HepG2 (cell line): ENCODE measurements around the gene GALK2. TPM values are rescaled to one million over a fixed set of nuclear protein-coding genes. Genes with fewer than 3 reads are reported as not detected.

ENCODE experiments used
- DMTF1 ChIP-seq: sonication (generic); formaldehyde crosslinking; IDR thresholded peaks from 2 replicates; pipeline ENCODE4 v1.4.0; 2020; ENCODE audit warnings: mild to moderate bottlenecking, missing genetic modification reagents
- JUN ChIP-seq: sonication (generic); formaldehyde crosslinking; IDR thresholded peaks from 2 replicates; pipeline ENCODE4 v1.4.0; 2020; ENCODE audit warnings: mild to moderate bottlenecking, missing genetic modification reagents
- JUND ChIP-seq: sonication (generic); formaldehyde crosslinking; IDR thresholded peaks from 2 replicates; pipeline ENCODE4 v1.8.0; 2022; ENCODE audit warnings: mild to moderate bottlenecking, missing genetic modification reagents
- REST ChIP-seq, 2 experiments: IDR thresholded peaks; 2 replicates each; pipeline ENCODE4 v1.6.1; 2011 to 2012; ENCODE audit warnings: low read length in 2 of 2, borderline replicate concordance in 1 of 2, low read depth in 1 of 2, mild to moderate bottlenecking in 1 of 2, moderate library complexity in 1 of 2
- SMYD3 ChIP-seq: sonication (generic); formaldehyde crosslinking; IDR thresholded peaks from 2 replicates; pipeline ENCODE4 v1.8.1; 2023; ENCODE audit warnings: mild to moderate bottlenecking, missing genetic modification reagents
- ZFP37 ChIP-seq: sonication (generic); formaldehyde crosslinking; IDR thresholded peaks from 2 replicates; pipeline ENCODE4 v1.4.0; 2020; ENCODE audit warnings: missing genetic modification reagents, borderline replicate concordance
- ZNF230 ChIP-seq: sonication (generic); formaldehyde crosslinking; IDR thresholded peaks from 2 replicates; pipeline ENCODE4 v1.4.0; 2020; ENCODE audit warnings: mild to moderate bottlenecking, missing genetic modification reagents
- ZNF3 ChIP-seq: IDR thresholded peaks from 2 replicates; pipeline ENCODE4 v1.7.0; 2017; ENCODE audit warnings: inconsistent platforms
- ZNF883 ChIP-seq: sonication (generic); formaldehyde crosslinking; IDR thresholded peaks from 2 replicates; pipeline ENCODE4 v1.5.1; 2020; ENCODE audit warnings: mild to moderate bottlenecking, missing genetic modification reagents; ENCODE audit errors: not compliant biosample characterization
- polyA plus RNA-seq, 8 experiments: library from polyadenylated mRNA; depleted of rRNA in 3 of 8; stranded (reverse) in 7 of 8; unstranded in 1 of 8; fragments of >200 nt; fragmentation: Illumina TruSeq in 4 of 8; extraction: Trizol in 4 of 8; gene quantifications; 2 replicates each; pipeline versions ENCODE4 v1.2.1 to v1.2.3, GENCODE V29; 2011 to 2016; ENCODE audit warnings: low read depth in 4 of 8, missing spikeins in 1 of 8, mixed read lengths in 1 of 8; ENCODE audit not compliant: insufficient read depth in 1 of 8
- total RNA-seq, 5 experiments: library from RNA; depleted of rRNA; stranded (reverse); fragments of >200 nt; fragmentation: Illumina TruSeq; extraction: Trizol; gene quantifications; 2 replicates each; pipeline ENCODE4 v1.2.3, GENCODE V29; 2016; ENCODE audit warnings: low read depth in 1 of 5
- TF ChIP-seq, protein P1 (sequence below): sonication (generic); formaldehyde crosslinking; IDR thresholded peaks from 2 replicates; pipeline ENCODE4; 2020; ENCODE audit warnings: missing genetic modification reagents, mild to moderate bottlenecking, borderline replicate concordance
- TF ChIP-seq, protein P2 (sequence below): sonication (generic); formaldehyde crosslinking; IDR thresholded peaks from 2 replicates; pipeline ENCODE4 v1.4.0; 2020; ENCODE audit warnings: missing genetic modification reagents
- TF ChIP-seq, protein P3 (sequence below): sonication (generic); formaldehyde crosslinking; IDR thresholded peaks from 2 replicates; pipeline ENCODE4 v1.5.0; 2020; ENCODE audit warnings: mild to moderate bottlenecking, missing genetic modification reagents, borderline replicate concordance

Gene GALK2
- total and polyA plus RNA-seq, 2 of the 13 experiments (the other 11 are each of a cell fraction or from before 2014, with no cell fraction given) = 17.6 to 32.8 TPM

DNA sequence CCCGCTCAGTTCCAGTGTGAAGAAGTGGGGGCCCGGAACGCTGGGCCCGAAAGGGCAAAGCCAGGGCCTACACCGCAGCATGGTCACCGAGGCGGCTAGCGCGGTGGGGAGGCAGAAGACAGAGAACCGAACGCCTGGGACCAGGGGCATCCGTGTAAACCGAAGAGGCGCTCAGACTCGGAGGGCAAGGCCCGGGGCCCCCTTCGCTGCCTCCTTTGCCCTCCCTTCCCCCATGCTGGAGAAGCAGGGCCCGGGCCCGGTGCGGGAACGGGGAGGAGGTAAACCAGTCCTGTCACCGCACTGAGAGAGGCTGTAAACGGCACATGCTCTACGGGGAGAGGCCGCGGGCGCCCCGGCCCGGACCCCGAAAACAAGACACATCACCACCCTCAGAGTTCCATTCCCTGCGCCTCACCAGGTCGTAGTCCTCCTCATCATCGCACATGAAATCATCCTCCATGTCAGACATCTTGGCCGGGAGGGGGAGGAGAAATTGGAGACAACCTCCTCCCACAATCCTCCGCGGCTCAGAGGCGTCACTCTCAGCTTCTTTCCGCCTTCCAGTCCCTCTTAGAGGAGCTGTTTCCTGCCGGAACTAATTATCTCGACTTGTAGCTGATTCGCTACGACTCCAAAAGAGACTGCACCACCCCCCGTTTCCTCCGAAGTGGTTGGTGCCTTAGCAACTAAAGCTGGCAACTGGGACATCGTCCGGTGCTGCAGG, 14.8 kb upstream of the GALK2 start, which contains the start of gene COPS2 (continued):
- TF ChIP-seq, protein P1, sequence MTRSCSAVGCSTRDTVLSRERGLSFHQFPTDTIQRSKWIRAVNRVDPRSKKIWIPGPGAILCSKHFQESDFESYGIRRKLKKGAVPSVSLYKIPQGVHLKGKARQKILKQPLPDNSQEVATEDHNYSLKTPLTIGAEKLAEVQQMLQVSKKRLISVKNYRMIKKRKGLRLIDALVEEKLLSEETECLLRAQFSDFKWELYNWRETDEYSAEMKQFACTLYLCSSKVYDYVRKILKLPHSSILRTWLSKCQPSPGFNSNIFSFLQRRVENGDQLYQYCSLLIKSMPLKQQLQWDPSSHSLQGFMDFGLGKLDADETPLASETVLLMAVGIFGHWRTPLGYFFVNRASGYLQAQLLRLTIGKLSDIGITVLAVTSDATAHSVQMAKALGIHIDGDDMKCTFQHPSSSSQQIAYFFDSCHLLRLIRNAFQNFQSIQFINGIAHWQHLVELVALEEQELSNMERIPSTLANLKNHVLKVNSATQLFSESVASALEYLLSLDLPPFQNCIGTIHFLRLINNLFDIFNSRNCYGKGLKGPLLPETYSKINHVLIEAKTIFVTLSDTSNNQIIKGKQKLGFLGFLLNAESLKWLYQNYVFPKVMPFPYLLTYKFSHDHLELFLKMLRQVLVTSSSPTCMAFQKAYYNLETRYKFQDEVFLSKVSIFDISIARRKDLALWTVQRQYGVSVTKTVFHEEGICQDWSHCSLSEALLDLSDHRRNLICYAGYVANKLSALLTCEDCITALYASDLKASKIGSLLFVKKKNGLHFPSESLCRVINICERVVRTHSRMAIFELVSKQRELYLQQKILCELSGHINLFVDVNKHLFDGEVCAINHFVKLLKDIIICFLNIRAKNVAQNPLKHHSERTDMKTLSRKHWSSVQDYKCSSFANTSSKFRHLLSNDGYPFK (CRISPR knock-in tag) = peak; percentile 86; the same call in 1 of the 2 replicates
- TF ChIP-seq DMTF1 (CRISPR knock-in tag) (no peak), JUND (peak; percentile 48; the same call in 1 of the 2 replicates), ZNF230 (no peak), ZNF3 (CRISPR knock-in tag) (no peak), SMYD3 (CRISPR knock-in tag) (peak; percentile 46; the same call in 1 of the 2 replicates), ZNF883 (CRISPR knock-in tag) (peak; percentile 6), JUN (peak; percentile 25; the same call in 1 of the 2 replicates), ZFP37 (CRISPR knock-in tag) (no peak), REST (IDR thresholded peaks at IDR 0.05; ENCODE audit: borderline replicate concordance in 1 of 2, low read depth in 1 of 2, low read length in 2 of 2) (peak in 1 of 2 experiments; percentile 38; a peak in 1 of 4 replicates)
- TF ChIP-seq, protein P2, sequence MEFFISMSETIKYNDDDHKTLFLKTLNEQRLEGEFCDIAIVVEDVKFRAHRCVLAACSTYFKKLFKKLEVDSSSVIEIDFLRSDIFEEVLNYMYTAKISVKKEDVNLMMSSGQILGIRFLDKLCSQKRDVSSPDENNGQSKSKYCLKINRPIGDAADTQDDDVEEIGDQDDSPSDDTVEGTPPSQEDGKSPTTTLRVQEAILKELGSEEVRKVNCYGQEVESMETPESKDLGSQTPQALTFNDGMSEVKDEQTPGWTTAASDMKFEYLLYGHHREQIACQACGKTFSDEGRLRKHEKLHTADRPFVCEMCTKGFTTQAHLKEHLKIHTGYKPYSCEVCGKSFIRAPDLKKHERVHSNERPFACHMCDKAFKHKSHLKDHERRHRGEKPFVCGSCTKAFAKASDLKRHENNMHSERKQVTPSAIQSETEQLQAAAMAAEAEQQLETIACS (CRISPR knock-in tag) = no peak
- TF ChIP-seq, protein P3, sequence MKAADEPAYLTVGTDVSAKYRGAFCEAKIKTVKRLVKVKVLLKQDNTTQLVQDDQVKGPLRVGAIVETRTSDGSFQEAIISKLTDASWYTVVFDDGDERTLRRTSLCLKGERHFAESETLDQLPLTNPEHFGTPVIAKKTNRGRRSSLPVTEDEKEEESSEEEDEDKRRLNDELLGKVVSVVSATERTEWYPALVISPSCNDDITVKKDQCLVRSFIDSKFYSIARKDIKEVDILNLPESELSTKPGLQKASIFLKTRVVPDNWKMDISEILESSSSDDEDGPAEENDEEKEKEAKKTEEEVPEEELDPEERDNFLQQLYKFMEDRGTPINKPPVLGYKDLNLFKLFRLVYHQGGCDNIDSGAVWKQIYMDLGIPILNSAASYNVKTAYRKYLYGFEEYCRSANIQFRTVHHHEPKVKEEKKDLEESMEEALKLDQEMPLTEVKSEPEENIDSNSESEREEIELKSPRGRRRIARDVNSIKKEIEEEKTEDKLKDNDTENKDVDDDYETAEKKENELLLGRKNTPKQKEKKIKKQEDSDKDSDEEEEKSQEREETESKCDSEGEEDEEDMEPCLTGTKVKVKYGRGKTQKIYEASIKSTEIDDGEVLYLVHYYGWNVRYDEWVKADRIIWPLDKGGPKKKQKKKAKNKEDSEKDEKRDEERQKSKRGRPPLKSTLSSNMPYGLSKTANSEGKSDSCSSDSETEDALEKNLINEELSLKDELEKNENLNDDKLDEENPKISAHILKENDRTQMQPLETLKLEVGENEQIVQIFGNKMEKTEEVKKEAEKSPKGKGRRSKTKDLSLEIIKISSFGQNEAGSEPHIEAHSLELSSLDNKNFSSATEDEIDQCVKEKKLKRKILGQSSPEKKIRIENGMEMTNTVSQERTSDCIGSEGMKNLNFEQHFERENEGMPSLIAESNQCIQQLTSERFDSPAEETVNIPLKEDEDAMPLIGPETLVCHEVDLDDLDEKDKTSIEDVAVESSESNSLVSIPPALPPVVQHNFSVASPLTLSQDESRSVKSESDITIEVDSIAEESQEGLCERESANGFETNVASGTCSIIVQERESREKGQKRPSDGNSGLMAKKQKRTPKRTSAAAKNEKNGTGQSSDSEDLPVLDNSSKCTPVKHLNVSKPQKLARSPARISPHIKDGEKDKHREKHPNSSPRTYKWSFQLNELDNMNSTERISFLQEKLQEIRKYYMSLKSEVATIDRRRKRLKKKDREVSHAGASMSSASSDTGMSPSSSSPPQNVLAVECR (CRISPR knock-in tag) = peak; percentile 96; the same call in 1 of the 2 replicates
